Kidney (tissue), 14 donors: ENCODE data around the gene MPV17. TPM values are rescaled to one million over a fixed set of nuclear protein-coding genes. Genes with fewer than 3 reads are reported as not detected.
"Not testable (repeated sequence)": the region's sequence is repeated elsewhere in the genome, so short reads cannot be mapped to it uniquely, and the experiment has no call there.

ENCODE experiments used
- DNase-seq, 5 donors: peaks; one replicate each; pipeline ENCODE4 v3.0.0-alpha.2; 2013 to 2020
- FAIRE-seq: peaks from 2 replicates; lab custom pipeline; 2012; peaks lifted over from hg19 to GRCh38; lab: Jason Lieb, UNC
- H3K27ac ChIP-seq, 2 donors: one replicate each; pipeline ENCODE4 v1.7.0; 2013; ENCODE audit warnings: low read depth in 2 of 2, low read length in 2 of 2, inconsistent platforms in 1 of 2
- H3K27me3 ChIP-seq: one replicate; pipeline ENCODE4 v1.7.1; 2013; ENCODE audit warnings: low read length, inconsistent platforms; ENCODE audit not compliant: control insufficient read depth, insufficient read depth
- H3K36me3 ChIP-seq, 3 donors: one replicate each; pipeline versions ENCODE4 v1.7.0 to v1.7.1; 2013; ENCODE audit warnings: low read length in 3 of 3, control low read depth in 1 of 3, inconsistent platforms in 1 of 3; ENCODE audit not compliant: insufficient read depth in 3 of 3, control insufficient read depth in 2 of 3
- H3K4me1 ChIP-seq, 3 donors: one replicate each; pipeline versions ENCODE4 v1.7.0 to v1.7.1; 2013; ENCODE audit warnings: low read length in 3 of 3, inconsistent platforms in 1 of 3, low read depth in 1 of 3; ENCODE audit not compliant: control insufficient read depth in 2 of 3, insufficient read depth in 2 of 3
- H3K4me3 ChIP-seq, 3 donors: one replicate each; pipeline versions ENCODE4 v1.7.0 to v1.8.1; 2013; ENCODE audit warnings: low read length in 3 of 3, control low read depth in 1 of 3, inconsistent platforms in 1 of 3
- H3K9ac ChIP-seq, 3 donors: one replicate each; pipeline versions ENCODE4 v1.7.0 to v1.7.1; 2013; ENCODE audit warnings: low read length in 3 of 3, control low read depth in 1 of 3, inconsistent platforms in 1 of 3
- H3K9me3 ChIP-seq, 3 donors: one replicate each; pipeline versions ENCODE4 v1.7.0 to v1.7.1; 2013; ENCODE audit warnings: low read length in 3 of 3, control low read depth in 1 of 3, inconsistent platforms in 1 of 3; ENCODE audit not compliant: control insufficient read depth in 2 of 3, insufficient read depth in 1 of 3
- intact Hi-C: fragments of 100-400 bp; cut with DNase I; formaldehyde crosslinking; loops from one replicate; pipeline ENCODE4 v1.11.1; 2022
- polyA plus RNA-seq: library from polyadenylated mRNA; stranded (reverse); fragments of 350-450 nt; fragmentation: Illumina TruSeq; extraction: RNeasy Lipid Tissue Mini Kit (QIAGEN cat#74804); gene quantifications from one replicate; pipeline ENCODE4 v1.2.3, GENCODE V29; 2014; ENCODE audit warnings: low read depth, low replicate concordance; ENCODE audit not compliant: insufficient read depth
- total RNA-seq: library from RNA; stranded (reverse); fragmentation: NEBNext Ultra II Directional; extraction: Animal tissue kit (Norgen Biotek cat#: 25700); gene quantifications from one replicate; pipeline ENCODE4 v1.2.1, GENCODE V29; 2021
- TF ChIP-seq, protein P1 (sequence below): IDR thresholded peaks from 3 replicates; pipeline ENCODE4 v1.5.1; 2012; ENCODE audit warnings: mild to moderate bottlenecking, moderate library complexity, borderline replicate concordance; ENCODE audit not compliant: insufficient read depth; ENCODE audit errors: extremely low read depth
- donor health status: control.
- donor health status: control.
- donor health status: control.
- donor health status: control.
- donor health status: control.
- donor health status: DM: yes; HTN: yes; CAD: no.
- donor health status: Normal renal cell carcinoma (clear cell type).

The MPV17 gene
- total and polyA plus RNA-seq, 2 donors from 2014 or later, result 66.2 to 120 TPM

DNA sequence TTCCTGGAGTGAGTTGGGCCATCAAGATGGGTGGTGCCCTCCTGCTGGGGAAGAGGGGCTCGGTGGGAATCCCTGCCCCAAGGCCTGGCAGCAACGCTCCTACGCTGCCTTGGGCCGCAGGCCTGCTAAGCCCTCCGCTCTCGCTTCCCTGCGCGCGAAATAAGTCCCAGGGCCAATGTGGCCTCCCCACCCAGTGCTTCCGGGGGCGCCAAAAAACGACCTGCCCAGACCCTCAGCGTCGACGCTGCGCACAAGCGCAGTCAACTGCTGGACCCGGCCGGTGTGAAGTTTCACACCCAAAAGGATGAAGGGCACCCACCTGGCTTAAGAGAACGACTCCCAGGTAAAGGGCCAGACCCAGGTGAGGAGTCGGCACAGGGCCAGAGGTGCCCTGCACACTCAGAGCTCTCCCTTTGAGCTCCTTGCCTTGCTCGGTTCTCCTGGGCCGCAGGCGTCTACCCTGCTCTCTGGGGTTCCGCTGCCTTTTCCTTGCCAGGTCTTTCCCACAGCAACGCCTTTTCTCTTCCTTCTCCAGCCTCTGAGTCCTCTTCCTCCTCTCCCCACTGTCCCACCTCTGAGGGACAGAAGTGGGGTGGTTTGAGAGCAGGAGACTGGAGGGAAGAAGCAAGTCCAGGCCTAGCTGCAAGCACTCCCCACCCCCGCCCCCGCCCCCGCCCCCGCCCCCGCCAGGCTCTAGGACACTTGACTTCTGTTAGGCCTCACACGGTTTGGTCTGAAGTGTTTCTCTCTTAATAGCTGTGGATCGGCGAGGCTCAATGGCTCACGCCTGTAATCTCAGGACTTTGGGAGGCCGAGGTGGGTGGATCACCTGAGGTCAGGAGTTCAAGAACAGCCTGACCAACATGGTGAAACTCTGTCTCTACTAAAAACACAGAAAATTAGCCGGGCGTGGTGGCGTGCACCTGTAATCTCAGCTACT, 47.4 kb downstream of the MPV17 start, which contains the start of gene DNAJC5G:
Gene DNAJC5G (plus strand): TSS at position 223 of the 940 bp plus-strand sequence. CDS start 1,296 bp downstream, outside the sequence.
- Histone ChIP-seq H3K9me3 (no peaks in the 10 kb centered on the region), H3K4me3 (no peak within 1 kb of the TSS), H3K4me1 (no peaks in the 10 kb centered on the region), H3K36me3 (no peaks in the 10 kb centered on the region), H3K27me3 (no peaks in the 10 kb centered on the region), H3K9ac (no peak within 1 kb of the TSS), H3K27ac (no peak within 1 kb of the TSS)
- TF ChIP-seq, protein P1, sequence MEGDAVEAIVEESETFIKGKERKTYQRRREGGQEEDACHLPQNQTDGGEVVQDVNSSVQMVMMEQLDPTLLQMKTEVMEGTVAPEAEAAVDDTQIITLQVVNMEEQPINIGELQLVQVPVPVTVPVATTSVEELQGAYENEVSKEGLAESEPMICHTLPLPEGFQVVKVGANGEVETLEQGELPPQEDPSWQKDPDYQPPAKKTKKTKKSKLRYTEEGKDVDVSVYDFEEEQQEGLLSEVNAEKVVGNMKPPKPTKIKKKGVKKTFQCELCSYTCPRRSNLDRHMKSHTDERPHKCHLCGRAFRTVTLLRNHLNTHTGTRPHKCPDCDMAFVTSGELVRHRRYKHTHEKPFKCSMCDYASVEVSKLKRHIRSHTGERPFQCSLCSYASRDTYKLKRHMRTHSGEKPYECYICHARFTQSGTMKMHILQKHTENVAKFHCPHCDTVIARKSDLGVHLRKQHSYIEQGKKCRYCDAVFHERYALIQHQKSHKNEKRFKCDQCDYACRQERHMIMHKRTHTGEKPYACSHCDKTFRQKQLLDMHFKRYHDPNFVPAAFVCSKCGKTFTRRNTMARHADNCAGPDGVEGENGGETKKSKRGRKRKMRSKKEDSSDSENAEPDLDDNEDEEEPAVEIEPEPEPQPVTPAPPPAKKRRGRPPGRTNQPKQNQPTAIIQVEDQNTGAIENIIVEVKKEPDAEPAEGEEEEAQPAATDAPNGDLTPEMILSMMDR, result no peak
- DNase-seq (no peak), FAIRE-seq (no peak)
- intact Hi-C loops, result loop anchor here (10.0 kb wide), 1 partner anchor 331 kb away; no protein-coding TSS in a partner anchor

DNA sequence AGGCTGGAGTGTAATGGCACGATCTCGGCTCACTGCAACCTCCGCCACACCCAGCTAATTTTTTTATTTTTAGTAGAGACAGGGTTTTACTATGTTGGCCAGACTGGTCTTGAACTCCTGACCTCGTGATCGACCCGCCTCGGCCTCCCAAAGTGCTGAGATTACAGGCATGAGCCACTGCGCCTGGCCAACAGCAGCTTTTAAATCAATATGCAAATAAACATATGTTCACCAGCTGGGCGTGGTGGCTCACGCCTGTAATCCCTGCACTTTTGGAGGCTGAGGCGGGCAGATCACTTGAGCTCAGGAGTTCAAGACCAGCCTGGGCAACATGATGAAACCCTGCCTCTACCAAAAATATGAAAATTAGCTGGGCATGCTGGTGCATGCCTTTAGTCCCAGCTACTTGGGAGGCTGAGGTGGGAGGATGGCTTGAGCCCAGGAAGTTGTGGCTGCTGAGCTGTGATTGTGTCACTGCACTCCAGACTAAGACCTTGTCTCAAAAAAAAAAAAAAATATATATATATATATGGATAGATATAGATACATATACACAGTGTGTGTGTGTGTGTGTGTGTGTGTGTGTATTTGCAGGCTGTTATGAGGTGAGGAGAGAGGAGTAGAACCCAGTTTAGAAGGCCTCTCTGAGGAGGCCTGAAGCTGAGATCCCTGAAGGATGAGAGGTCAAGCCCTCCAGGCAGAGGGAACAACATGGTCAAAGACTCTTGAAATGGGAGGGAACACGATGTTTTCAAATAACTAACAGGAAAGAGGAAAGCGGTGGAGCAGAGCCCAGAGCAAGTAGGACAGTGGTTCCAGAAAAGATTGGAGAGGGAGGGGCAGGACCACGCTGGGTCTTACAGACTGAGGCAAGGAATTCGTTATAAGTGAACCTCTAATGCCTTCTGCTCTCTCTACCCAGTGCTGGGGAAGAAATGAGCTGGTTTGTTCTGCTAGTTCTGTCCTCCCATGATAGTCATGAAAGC, 50.1 kb downstream of the MPV17 start:
- H3K4me3 ChIP-seq, FAIRE-seq, H3K36me3 ChIP-seq, H3K4me1 ChIP-seq, H3K27me3 ChIP-seq, H3K27ac ChIP-seq, DNase-seq, H3K9me3 ChIP-seq, H3K9ac ChIP-seq: not testable (repeated sequence)
- intact Hi-C loops, result loop anchor here (10.0 kb wide), 1 partner anchor 328 kb away; no protein-coding TSS in a partner anchor

DNA sequence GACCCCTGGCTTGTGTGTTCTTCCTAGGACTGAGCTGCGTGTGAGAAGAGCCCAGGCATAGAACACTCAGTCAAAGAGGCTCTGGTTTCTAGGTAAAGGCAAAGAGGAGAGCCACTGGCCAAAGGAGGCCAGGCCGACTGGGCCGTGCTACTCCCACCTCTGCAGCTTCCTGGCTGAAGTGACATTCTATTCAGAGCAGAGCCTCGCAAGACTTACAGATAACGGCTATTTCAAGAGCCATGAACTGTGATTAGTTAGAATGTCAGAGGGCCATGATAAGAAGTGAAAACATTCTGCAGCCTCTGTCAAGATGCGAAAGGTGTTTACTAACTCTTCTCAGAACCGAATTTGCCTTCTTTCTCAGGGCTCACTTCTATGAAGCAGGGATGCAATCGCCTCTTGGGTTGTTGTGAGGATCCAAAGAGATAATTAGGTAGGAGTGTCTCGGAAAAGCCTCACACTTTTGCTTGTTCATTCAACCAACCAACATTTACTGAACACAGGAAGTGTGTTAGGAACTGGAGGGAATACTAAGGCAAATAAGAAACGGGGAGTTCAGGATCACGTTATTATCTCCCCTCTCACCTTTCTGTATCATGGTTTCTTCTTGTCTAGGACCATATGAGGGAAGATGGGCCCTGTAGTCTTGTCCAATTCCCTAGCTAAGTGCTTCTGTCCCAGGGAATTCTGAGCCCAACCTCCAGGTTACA, 51.1 kb downstream of the MPV17 start:
- Histone ChIP-seq H3K4me3 (no peak overlapping the region), H3K36me3 (no peaks in the 10 kb centered on the region), H3K4me1 (no peaks in the 10 kb centered on the region), H3K9ac (no peak overlapping the region), H3K9me3 (no peaks in the 10 kb centered on the region), H3K27ac (no peak overlapping the region), H3K27me3 (peaks cover 2% of the 10 kb centered on the region)
- no peak for FAIRE-seq
- DNase-seq, result no peak
- TF ChIP-seq, protein P1, result no peak
- intact Hi-C loops, result loop anchor here (10.0 kb wide), 1 partner anchor 327 kb away; no protein-coding TSS in a partner anchor
